MM.1S (cell line): ENCODE data around the gene KIRREL1.

Experiments
- EZH2 ChIP-seq: fragments of 300-600 bp; sonication (generic); optimal IDR thresholded peaks from 2 replicates; pipeline ENCODE3; 2017; ENCODE audit warnings: low read depth, mild to moderate bottlenecking, antibody characterized with exemption, low read length, mixed read lengths
- EZH2phosphoT487 ChIP-seq: fragments of 300-600 bp; sonication (generic); IDR thresholded peaks from 2 replicates; pipeline ENCODE4 v1.6.1; 2018; ENCODE audit warnings: antibody characterized with exemption, low read length
- TF ChIP-seq, protein P1 (sequence below): fragments of 300-600 bp; sonication (generic); IDR thresholded peaks from 2 replicates; pipeline ENCODE4 v1.5.1; 2016; ENCODE audit warnings: antibody characterized with exemption, low read length, mixed read lengths

GRCh38 chr1:158126425-158126824, 133.0 kb downstream of the KIRREL1 start:
- TF ChIP-seq EZH2phosphoT487 (no peak), EZH2 (no peak)
- TF ChIP-seq, protein P1, sequence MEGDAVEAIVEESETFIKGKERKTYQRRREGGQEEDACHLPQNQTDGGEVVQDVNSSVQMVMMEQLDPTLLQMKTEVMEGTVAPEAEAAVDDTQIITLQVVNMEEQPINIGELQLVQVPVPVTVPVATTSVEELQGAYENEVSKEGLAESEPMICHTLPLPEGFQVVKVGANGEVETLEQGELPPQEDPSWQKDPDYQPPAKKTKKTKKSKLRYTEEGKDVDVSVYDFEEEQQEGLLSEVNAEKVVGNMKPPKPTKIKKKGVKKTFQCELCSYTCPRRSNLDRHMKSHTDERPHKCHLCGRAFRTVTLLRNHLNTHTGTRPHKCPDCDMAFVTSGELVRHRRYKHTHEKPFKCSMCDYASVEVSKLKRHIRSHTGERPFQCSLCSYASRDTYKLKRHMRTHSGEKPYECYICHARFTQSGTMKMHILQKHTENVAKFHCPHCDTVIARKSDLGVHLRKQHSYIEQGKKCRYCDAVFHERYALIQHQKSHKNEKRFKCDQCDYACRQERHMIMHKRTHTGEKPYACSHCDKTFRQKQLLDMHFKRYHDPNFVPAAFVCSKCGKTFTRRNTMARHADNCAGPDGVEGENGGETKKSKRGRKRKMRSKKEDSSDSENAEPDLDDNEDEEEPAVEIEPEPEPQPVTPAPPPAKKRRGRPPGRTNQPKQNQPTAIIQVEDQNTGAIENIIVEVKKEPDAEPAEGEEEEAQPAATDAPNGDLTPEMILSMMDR: no peak
